Hepatocyte (in vitro differentiated cells): ENCODE measurements around the gene MRTFA.

ENCODE experiments used
- CTCF ChIP-seq: fragments of 200-600 bp; sonication (generic); IDR thresholded peaks from 2 replicates; pipeline ENCODE4 v1.5.1; 2016; ENCODE audit warnings: antibody characterized with exemption, mild to moderate bottlenecking; ENCODE audit not compliant: poor library complexity
- EZH2 ChIP-seq: fragments of 200-600 bp; sonication (generic); IDR thresholded peaks from 2 replicates; pipeline ENCODE4 v1.6.1; 2016; ENCODE audit warnings: antibody characterized with exemption, mild to moderate bottlenecking, borderline replicate concordance
- EZH2phosphoT487 ChIP-seq: fragments of 200-600 bp; sonication (generic); IDR thresholded peaks from one replicate; pipeline ENCODE4 v1.6.1; 2018; ENCODE audit warnings: antibody characterized with exemption, mild to moderate bottlenecking, low read depth, moderate library complexity; ENCODE audit not compliant: unreplicated experiment, severe bottlenecking

- TF ChIP-seq CTCF (no peak), EZH2 (no peak), EZH2phosphoT487 (no peak)
Observed at GRCh38 chr22:40401981-40402406, 234.5 kb downstream of the MRTFA start.
